IPS-18c (cell line): ENCODE results near the gene RAD52.
"Not testable (repeated sequence)": the region's sequence is repeated elsewhere in the genome, so short reads cannot be mapped to it uniquely, and the experiment has no call there.

Experiments used
- H3K4me3 ChIP-seq: 2 replicates; pipeline ENCODE4 v1.7.0; 2013; ENCODE audit warnings: low read depth, mild to moderate bottlenecking, low read length, moderate library complexity; ENCODE audit not compliant: insufficient read depth
- H3K9me3 ChIP-seq: one replicate; pipeline ENCODE4 v1.6.1; 2013; ENCODE audit warnings: mild to moderate bottlenecking, low read length, moderate library complexity; ENCODE audit not compliant: control insufficient read depth, insufficient read depth

Gene RAD52

DNA sequence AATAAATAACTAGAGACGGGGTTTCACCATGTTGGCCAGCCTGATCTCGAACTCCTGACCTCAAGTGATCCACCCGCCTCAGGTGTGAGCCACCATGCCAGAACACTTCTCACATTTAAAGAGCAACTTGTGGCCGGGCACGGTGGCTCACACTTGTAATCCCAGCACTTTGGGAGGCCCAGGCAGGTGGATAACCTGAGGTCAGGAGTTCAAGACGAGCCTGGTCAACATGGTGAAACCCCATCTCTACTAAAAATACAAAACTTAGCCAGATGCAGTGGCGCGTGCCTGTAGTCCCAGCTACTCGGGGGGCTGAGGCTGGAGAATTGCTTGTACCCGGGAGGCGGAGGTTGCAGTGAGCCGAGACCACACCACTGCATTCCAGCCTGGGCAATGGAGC is 13.6 kb downstream of the RAD52 start:
- H3K9me3 ChIP-seq, H3K4me3 ChIP-seq: not testable (repeated sequence)

GRCh38 chr12:931591-931990 is 17.9 kb downstream of the RAD52 start:
- Histone ChIP-seq H3K4me3 (no peak overlapping the region), H3K9me3 (no peaks in the 10 kb centered on the region)

DNA sequence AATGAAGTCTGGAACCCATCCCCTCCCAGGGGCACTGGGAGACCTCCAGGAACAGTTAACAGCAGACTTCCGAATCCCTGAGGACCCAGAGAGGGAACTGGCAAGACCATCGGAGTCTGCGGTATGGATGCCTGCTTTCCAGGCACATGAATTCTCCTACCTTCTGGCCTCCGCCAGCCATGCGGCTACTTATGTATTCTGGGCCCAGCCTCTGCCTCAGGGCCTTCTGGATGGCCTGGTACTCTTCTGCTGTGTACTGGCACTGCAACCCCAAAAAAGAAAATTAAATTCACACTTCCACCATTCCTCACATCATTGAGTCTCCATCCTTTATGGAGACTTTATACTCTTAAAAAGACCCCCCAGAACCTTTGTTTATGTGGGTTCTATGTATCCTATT is 18.4 kb downstream of the RAD52 start:
- H3K9me3 ChIP-seq: no peaks in the 10 kb centered on the region
- no peak overlapping the region for H3K4me3 ChIP-seq

DNA sequence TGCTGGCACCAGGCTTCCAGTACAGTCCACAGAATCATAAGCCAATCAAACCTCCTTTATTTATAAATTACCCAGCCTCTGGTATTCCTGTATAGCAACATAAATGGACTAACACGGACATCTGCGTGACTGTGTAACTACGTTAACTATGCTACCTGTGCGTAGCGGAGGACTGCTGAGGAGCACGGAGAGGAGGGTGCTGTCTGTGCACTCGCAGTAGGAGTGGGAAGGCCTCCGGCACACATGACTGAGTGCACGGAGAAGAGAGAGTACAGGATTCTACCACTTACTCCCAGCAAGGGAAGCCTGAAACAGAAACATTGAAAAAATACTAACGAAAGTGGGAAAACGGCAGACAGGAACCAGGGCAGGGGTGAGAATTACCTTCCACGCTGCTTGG is 22.9 kb downstream of the RAD52 start:
- Histone ChIP-seq H3K4me3 (no peak overlapping the region), H3K9me3 (no peaks in the 10 kb centered on the region)

- H3K9me3 ChIP-seq: no peaks in the 10 kb centered on the region
- no peak overlapping the region for H3K4me3 ChIP-seq
These were observed 27.2 kb downstream of the RAD52 start for GRCh38 chr12:922285-922684.

DNA sequence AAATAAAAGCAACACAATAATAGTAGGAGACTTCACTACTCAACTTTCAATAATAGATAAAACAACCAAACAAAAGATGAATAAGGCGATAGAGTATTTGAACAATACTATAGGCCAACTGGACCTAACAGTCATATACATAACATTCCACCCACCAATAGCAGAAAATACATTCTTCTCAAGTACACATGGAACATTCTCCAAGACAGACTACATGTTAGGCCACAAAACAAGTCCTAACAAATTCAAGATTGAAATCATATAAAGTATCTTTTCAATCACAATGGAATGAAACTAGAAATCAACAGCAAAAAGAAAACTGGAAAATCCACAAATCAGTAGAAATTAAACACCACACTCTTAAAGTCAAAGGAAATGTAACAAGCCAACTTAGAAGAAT is 28.8 kb downstream of the RAD52 start:
- H3K9me3 ChIP-seq: no peaks in the 10 kb centered on the region
- H3K4me3 ChIP-seq: no peak overlapping the region

GRCh38 chr12:916712-917445 is 32.6 kb downstream of the RAD52 start:
- Histone ChIP-seq H3K4me3 (no peak overlapping the region), H3K9me3 (no peaks in the 10 kb centered on the region)

DNA sequence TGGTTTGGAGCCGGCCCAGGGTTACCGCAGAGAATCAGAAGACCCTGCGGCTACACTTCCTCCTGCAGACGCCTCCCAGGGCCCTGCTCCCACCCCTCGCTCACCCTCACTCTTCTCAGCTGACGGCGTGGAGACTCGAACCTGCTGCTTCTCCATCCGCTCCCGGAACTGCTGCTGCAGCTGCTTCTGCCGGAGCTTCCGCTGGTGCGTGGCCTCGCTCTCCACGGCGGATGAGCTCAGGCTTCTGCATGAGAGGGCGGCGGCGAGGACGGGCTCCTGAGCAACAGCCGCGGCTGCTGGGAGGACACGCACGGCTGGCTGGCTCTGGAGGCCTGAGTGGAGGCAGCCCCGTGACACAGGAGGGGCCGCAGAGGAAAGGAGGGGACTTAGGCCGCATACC is 33.3 kb downstream of the RAD52 start:
- Histone ChIP-seq H3K4me3 (no peak overlapping the region), H3K9me3 (no peaks in the 10 kb centered on the region)

- no peak overlapping the region for H3K4me3 ChIP-seq
These were observed 34.4 kb downstream of the RAD52 start for GRCh38 chr12:915090-915489.

DNA sequence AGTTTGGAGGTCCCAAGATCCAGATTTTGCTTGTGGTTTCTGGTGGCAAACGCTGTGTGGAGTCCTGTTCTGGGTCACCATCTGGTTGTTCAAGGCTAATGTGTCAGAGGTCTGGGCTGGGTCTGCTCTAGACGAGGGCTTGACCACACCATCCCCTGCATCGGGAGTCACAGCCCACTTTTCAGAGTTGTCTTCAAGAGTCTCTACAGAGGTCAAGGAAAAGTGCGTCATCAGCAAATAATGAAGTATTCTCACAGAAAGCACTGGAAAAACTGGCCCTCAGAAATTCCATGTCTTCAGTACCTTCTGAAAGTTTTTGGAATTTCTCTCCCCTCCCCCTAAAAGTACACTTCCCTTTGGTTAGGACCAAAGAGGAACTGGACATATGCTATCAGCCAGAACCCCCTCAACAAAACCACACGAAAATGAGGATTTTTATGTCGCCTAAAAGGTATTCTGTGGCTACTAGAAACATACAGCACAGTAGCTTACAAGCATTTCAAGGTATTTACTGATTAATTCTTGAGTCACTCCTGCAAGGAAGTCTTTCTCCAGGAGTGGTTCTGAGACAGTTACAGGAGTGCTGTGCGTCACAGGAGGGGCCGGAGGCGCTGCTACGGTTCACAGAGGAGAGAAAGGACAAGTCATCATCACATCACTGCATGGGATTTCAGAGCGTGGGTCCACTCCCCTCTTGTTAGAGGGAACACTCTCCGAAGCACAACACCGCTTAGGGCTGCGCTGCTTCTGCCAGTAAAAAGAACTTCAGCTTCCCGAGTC is 35.4 kb downstream of the RAD52 start:
- no peaks in the 10 kb centered on the region for H3K9me3 ChIP-seq
- H3K4me3 ChIP-seq: no peak overlapping the region

More at GRCh38 chr12:915090-915489, 34.4 kb downstream of the RAD52 start:
- H3K9me3 ChIP-seq: no peaks in the 10 kb centered on the region

DNA sequence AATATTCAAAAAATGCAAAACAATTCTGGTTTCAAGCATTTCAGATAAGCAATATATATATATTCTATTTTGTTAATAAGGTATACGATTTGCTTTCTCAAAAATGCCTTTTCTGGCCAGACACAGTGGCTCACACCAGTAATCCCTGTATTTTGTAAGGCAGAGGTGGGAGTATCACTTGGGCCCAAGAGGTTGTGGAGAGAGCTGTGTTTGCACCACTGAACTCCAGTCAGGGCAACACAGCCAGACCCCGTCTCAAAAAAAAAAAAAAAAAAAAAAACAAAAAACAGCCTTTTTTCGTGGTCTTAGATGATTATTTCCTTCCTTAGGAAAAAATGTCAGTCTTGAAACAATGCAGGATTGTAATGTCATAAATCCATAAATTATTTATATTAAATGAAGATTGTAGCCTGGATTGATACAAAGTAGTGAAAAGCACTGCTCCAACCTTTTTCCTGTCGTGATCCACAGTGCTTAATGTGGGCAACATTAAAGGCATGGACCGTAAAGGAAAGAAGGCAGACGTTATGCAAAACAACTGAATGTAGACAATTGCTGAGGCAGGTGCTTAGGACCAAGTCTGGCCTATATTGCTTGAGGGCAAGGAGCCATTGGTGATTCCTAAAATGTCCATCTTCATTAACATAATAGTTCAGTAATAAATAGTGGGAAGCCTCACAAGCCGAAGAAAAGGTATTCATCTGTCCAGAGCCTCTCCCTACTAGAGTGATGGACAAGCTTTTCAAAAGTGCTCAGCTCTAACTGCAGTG is 36.8 kb downstream of the RAD52 start:
- no peak overlapping the region for H3K4me3 ChIP-seq
- no peaks in the 10 kb centered on the region for H3K9me3 ChIP-seq

- Histone ChIP-seq H3K4me3 (no peak overlapping the region), H3K9me3 (peaks cover 2% of the 10 kb centered on the region)
These were observed 38.2 kb downstream of the RAD52 start for GRCh38 chr12:911191-911826.

- H3K4me3 ChIP-seq: no peak overlapping the region
- peaks cover 2% of the 10 kb centered on the region for H3K9me3 ChIP-seq
These were observed 39.1 kb downstream of the RAD52 start for GRCh38 chr12:910416-910815.

DNA sequence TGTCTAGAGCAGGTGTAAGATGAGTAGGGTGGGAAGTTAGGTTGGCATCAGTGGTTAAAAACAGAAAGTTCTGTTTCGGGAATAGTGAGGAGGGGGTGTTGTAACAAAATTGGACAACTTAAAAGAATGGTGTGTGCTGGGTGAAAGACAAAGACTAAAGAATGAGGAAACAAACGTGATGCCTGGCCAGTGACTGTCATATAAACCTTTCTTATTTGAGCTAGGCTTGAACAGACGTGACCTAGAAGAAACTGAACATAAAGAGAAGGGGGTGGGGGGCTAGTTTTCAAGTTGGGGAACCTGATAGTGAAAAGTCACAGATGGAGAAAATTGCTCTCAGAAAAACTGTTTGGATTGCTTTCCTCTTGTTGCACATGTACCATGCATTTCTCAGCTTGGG is 39.6 kb downstream of the RAD52 start:
- peaks cover 2% of the 10 kb centered on the region for H3K9me3 ChIP-seq
- H3K4me3 ChIP-seq: no peak overlapping the region

DNA sequence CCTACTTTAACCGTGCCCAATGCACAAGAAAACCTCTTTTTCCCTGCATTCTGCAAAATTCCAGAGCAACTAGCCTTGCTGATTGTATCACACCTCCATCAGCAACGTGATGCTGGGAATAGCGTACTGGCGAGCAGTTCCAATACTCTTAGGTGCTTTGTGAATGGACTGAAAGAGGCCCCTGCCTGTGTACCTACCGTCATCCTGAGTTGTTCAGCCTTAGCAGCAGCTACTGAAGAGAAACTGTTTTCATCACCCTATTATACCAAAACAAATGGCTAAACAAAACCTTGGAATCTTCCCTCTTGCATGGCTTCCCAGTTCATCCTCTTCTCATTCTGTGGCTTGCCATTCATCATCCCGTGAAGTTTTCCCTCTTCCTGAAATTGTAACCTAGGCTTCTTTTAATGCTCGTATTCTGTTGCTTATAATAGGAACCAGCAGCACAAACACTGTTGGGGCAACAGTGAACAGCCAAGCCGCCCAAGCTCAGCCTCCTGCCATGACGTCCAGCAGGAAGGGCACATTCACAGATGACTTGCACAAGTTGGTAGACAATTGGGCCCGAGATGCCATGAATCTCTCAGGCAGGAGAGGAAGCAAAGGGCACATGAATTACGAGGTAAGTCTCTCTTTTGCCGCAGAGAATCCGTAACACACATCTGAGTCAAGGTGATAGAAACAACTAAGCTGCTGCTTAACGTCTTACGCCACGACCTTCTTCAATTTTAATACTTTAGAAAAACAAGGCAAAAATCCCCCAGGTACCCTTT is 41.9 kb downstream of the RAD52 start:
- Histone ChIP-seq H3K9me3 (peaks cover 2% of the 10 kb centered on the region), H3K4me3 (no peak overlapping the region)

- no peak overlapping the region for H3K4me3 ChIP-seq
- H3K9me3 ChIP-seq: peaks cover 2% of the 10 kb centered on the region
These were observed 43.4 kb downstream of the RAD52 start for GRCh38 chr12:906062-906585.
